HepG2 (cell line): Measurements from ENCODE around the gene B3GNT9. TPM values are rescaled to one million over a fixed set of nuclear protein-coding genes. Genes with fewer than 3 reads are reported as not detected.

Source experiments
- ATF1 ChIP-seq: IDR thresholded peaks from 2 replicates; pipeline ENCODE4 v1.6.1; 2016; ENCODE audit warnings: mild to moderate bottlenecking, control low read depth
- DNMT3B ChIP-seq: conservative IDR thresholded peaks from 2 replicates; pipeline ENCODE4 v1.6.1; 2016; ENCODE audit warnings: missing biosample characterization, control low read depth
- MAF1 ChIP-seq: sonication (generic); formaldehyde crosslinking; IDR thresholded peaks from 2 replicates; pipeline ENCODE4 v1.5.0; 2020; ENCODE audit warnings: missing genetic modification reagents, borderline replicate concordance
- MXI1 ChIP-seq: IDR thresholded peaks from 3 replicates; pipeline ENCODE4 v1.6.1; 2012; ENCODE audit warnings: low read depth, low read length, inconsistent platforms, borderline replicate concordance
- NR1H2 ChIP-seq: sonication (generic); formaldehyde crosslinking; IDR thresholded peaks from 2 replicates; pipeline ENCODE4 v1.8.1; 2022; ENCODE audit warnings: low read depth, missing genetic modification reagents, borderline replicate concordance
- ZNF619 ChIP-seq: sonication (generic); formaldehyde crosslinking; IDR thresholded peaks from 2 replicates; pipeline ENCODE4 v1.4.0; 2020; ENCODE audit warnings: mild to moderate bottlenecking, missing genetic modification reagents
- polyA plus RNA-seq, 8 experiments: library from polyadenylated mRNA; depleted of rRNA in 3 of 8; stranded (reverse) in 7 of 8; unstranded in 1 of 8; fragments of >200 nt; fragmentation: Illumina TruSeq in 4 of 8; extraction: Trizol in 4 of 8; gene quantifications; 2 replicates each; pipeline versions ENCODE4 v1.2.1 to v1.2.3, GENCODE V29; 2011 to 2016; ENCODE audit warnings: low read depth in 4 of 8, missing spikeins in 1 of 8, mixed read lengths in 1 of 8; ENCODE audit not compliant: insufficient read depth in 1 of 8
- total RNA-seq, 5 experiments: library from RNA; depleted of rRNA; stranded (reverse); fragments of >200 nt; fragmentation: Illumina TruSeq; extraction: Trizol; gene quantifications; 2 replicates each; pipeline ENCODE4 v1.2.3, GENCODE V29; 2016; ENCODE audit warnings: low read depth in 1 of 5
- TF ChIP-seq, protein P1 (sequence below): sonication (generic); formaldehyde crosslinking; IDR thresholded peaks from 2 replicates; pipeline ENCODE4 v1.9.0; 2021; ENCODE audit warnings: missing genetic modification reagents, mild to moderate bottlenecking, borderline replicate concordance
- TF ChIP-seq, protein P2 (sequence below), 2 experiments: sonication (generic) in 1 of 2; formaldehyde crosslinking in 1 of 2; IDR thresholded peaks; 2 replicates each; pipeline versions ENCODE4 v1.4.0 to v1.6.1; 2016 to 2020; ENCODE audit warnings: borderline replicate concordance in 1 of 2, low read depth in 1 of 2, mild to moderate bottlenecking in 1 of 2, missing genetic modification reagents in 1 of 2
- TF ChIP-seq, protein P3 (sequence below): sonication (generic); formaldehyde crosslinking; IDR thresholded peaks from 2 replicates; pipeline ENCODE4 v1.4.0; 2020; ENCODE audit warnings: missing genetic modification reagents
- TF ChIP-seq, protein P4 (sequence below): sonication (generic); formaldehyde crosslinking; IDR thresholded peaks from 2 replicates; pipeline ENCODE4 v1.4.0; 2020; ENCODE audit warnings: low read depth, mild to moderate bottlenecking, missing genetic modification reagents
- TF ChIP-seq, protein P5 (sequence below): IDR thresholded peaks from 2 replicates; pipeline ENCODE4 v1.6.1; 2016; ENCODE audit warnings: low read depth, borderline replicate concordance
- TF ChIP-seq, protein P6 (sequence below): sonication (generic); formaldehyde crosslinking; IDR thresholded peaks from 2 replicates; pipeline ENCODE4 v1.8.0; 2022; ENCODE audit warnings: missing genetic modification reagents, mild to moderate bottlenecking, moderate library complexity, borderline replicate concordance
- TF ChIP-seq, protein P7 (sequence below): sonication (generic); formaldehyde crosslinking; IDR thresholded peaks from 2 replicates; pipeline ENCODE4 v1.4.0; 2020; ENCODE audit warnings: mild to moderate bottlenecking, missing genetic modification reagents

Gene B3GNT9
- total and polyA plus RNA-seq, 2 of the 13 experiments (the other 11 are each of a cell fraction or from before 2014, with no cell fraction given) = 1.5 to 3.1 TPM

DNA sequence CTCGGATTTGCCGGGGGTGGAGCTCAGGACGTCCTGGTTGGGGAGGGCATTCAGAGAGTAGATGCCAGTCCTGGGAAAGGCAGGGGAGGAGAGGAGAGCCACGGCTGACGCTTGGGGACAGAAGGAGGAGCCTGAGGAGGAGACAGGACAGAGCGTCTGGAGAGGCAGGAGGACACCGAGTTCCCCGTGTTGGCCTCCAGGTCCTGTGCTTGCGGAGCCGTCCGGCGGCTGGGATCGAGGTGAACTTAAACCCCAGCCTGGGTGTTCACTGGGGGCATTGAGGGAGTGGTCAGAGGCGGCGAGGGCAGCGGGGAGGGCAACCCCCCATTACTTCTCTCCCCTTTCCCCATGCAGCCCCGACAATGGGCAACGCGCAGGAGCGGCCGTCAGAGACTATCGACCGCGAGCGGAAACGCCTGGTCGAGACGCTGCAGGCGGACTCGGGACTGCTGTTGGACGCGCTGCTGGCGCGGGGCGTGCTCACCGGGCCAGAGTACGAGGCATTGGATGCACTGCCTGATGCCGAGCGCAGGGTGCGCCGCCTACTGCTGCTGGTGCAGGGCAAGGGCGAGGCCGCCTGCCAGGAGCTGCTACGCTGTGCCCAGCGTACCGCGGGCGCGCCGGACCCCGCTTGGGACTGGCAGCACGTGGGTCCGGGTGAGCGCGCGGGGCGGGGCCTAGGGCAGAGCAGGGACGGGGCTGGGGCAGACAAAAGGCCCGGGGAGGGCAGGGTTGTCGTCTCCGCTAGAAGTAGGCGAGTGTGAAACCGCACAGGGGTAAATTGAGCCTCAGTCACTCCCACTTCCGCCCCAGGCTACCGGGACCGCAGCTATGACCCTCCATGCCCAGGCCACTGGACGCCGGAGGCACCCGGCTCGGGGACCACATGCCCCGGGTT lies 23.3 kb upstream of the B3GNT9 start (continued):
- TF ChIP-seq MXI1 = peak; percentile 85; the same call in 1 of the 3 replicates
- TF ChIP-seq ATF1 = no peak
- TF ChIP-seq, protein P1, sequence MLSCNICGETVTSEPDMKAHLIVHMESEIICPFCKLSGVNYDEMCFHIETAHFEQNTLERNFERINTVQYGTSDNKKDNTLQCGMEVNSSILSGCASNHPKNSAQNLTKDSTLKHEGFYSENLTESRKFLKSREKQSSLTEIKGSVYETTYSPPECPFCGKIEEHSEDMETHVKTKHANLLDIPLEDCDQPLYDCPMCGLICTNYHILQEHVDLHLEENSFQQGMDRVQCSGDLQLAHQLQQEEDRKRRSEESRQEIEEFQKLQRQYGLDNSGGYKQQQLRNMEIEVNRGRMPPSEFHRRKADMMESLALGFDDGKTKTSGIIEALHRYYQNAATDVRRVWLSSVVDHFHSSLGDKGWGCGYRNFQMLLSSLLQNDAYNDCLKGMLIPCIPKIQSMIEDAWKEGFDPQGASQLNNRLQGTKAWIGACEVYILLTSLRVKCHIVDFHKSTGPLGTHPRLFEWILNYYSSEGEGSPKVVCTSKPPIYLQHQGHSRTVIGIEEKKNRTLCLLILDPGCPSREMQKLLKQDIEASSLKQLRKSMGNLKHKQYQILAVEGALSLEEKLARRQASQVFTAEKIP (CRISPR knock-in tag) = no peak
- TF ChIP-seq, protein P2, sequence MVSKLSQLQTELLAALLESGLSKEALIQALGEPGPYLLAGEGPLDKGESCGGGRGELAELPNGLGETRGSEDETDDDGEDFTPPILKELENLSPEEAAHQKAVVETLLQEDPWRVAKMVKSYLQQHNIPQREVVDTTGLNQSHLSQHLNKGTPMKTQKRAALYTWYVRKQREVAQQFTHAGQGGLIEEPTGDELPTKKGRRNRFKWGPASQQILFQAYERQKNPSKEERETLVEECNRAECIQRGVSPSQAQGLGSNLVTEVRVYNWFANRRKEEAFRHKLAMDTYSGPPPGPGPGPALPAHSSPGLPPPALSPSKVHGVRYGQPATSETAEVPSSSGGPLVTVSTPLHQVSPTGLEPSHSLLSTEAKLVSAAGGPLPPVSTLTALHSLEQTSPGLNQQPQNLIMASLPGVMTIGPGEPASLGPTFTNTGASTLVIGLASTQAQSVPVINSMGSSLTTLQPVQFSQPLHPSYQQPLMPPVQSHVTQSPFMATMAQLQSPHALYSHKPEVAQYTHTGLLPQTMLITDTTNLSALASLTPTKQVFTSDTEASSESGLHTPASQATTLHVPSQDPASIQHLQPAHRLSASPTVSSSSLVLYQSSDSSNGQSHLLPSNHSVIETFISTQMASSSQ (IDR thresholded peaks at IDR 0.05; ENCODE audit: low read depth) = no peak; the same call in 1 of the 2 replicates
- TF ChIP-seq, protein P2 (CRISPR knock-in tag; IDR thresholded peaks at IDR 0.05; ENCODE audit: borderline replicate concordance) = peak; percentile 31; the same call in 1 of the 2 replicates
- TF ChIP-seq, protein P3, sequence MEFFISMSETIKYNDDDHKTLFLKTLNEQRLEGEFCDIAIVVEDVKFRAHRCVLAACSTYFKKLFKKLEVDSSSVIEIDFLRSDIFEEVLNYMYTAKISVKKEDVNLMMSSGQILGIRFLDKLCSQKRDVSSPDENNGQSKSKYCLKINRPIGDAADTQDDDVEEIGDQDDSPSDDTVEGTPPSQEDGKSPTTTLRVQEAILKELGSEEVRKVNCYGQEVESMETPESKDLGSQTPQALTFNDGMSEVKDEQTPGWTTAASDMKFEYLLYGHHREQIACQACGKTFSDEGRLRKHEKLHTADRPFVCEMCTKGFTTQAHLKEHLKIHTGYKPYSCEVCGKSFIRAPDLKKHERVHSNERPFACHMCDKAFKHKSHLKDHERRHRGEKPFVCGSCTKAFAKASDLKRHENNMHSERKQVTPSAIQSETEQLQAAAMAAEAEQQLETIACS = peak; percentile 44; the same call in 1 of the 2 replicates
- TF ChIP-seq, protein P4, sequence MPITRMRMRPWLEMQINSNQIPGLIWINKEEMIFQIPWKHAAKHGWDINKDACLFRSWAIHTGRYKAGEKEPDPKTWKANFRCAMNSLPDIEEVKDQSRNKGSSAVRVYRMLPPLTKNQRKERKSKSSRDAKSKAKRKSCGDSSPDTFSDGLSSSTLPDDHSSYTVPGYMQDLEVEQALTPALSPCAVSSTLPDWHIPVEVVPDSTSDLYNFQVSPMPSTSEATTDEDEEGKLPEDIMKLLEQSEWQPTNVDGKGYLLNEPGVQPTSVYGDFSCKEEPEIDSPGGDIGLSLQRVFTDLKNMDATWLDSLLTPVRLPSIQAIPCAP (CRISPR knock-in tag) = 0 out of 2 replicates have a peak, but pooled peaks have one; percentile 55
- TF ChIP-seq NR1H2 (CRISPR knock-in tag) = no peak
- TF ChIP-seq, protein P5, sequence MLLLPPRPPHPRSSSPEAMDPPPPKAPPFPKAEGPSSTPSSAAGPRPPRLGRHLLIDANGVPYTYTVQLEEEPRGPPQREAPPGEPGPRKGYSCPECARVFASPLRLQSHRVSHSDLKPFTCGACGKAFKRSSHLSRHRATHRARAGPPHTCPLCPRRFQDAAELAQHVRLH (CRISPR knock-in tag) = peak; percentile 86; the same call in 1 of the 2 replicates
- TF ChIP-seq, protein P6, sequence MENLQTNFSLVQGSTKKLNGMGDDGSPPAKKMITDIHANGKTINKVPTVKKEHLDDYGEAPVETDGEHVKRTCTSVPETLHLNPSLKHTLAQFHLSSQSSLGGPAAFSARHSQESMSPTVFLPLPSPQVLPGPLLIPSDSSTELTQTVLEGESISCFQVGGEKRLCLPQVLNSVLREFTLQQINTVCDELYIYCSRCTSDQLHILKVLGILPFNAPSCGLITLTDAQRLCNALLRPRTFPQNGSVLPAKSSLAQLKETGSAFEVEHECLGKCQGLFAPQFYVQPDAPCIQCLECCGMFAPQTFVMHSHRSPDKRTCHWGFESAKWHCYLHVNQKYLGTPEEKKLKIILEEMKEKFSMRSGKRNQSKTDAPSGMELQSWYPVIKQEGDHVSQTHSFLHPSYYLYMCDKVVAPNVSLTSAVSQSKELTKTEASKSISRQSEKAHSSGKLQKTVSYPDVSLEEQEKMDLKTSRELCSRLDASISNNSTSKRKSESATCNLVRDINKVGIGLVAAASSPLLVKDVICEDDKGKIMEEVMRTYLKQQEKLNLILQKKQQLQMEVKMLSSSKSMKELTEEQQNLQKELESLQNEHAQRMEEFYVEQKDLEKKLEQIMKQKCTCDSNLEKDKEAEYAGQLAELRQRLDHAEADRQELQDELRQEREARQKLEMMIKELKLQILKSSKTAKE (CRISPR knock-in tag) = peak; percentile 89
- 0 out of 2 replicates have a peak, but pooled peaks have one; percentile 53 for TF ChIP-seq DNMT3B (CRISPR knock-in tag)
- TF ChIP-seq, protein P7, sequence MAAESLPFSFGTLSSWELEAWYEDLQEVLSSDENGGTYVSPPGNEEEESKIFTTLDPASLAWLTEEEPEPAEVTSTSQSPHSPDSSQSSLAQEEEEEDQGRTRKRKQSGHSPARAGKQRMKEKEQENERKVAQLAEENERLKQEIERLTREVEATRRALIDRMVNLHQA (CRISPR knock-in tag) = no peak
- TF ChIP-seq ZNF619 (CRISPR knock-in tag) = peak; percentile 99
- TF ChIP-seq MAF1 (CRISPR knock-in tag) = no peak
